ENCODE data around the gene TRERF1.

Gene TRERF1

DNA sequence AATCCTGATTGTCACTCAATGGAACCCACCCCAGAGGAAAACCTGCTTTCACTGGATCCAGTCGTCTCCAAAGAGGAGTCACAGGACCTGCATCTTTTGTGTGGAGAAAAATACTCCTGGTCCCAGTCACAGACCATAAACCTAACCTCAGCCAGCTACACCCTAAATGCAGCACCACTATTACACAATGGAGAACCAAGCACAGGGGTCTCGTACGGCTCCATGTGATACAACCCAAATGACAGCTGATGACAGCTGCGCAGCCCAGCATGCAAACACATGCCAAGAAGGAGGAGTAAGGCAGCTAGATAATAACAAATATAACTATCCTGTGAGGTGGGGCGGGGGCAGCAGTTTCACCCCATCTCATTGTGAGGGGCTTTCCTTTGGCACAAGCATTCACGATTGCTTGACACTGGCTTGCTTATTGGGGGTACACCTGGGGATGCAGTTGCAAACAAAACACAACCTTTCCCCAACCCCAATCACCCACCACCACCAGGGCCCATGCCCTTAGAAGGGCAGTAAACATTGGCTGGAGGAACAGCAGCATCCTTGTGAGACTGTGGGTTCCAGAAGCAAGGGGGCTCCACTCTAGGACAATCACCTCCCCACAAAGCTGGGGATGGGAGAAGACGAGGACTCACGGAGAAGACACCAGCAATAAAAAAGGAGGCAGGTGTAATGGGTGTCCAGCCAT, 51.5 kb downstream of the TRERF1 start:
- no peak for DNase-seq (ENCODE audit: low read depth)
- H3K4me3 ChIP-seq (ENCODE audit: low read depth, low read length): no peak overlapping the region

DNA sequence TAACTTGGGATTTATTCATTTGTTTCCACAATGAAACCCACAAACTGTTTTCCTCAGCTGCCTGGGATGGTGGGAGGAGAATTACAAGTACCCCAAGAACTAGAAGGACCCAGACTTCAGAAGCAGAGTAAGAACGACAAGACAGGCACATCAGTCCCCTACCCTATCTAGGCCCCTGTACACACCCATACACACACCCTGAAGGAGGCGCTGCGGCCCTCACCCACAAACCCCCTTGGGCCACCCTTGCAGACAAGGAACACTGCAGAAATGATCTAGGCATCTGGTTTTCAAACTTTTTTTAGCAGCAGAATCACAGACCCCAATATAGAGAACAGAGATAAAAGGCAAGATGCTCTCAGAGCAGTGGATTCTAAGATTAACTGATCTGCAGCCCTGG, 55.0 kb downstream of the TRERF1 start:
- DNase-seq (ENCODE audit: low read depth): no peak
- TF ChIP-seq CTCF (IDR thresholded peaks at IDR 0.05; ENCODE audit: control insufficient read depth, extremely low read depth, insufficient read depth): no peak
- H3K4me3 ChIP-seq (ENCODE audit: low read depth, low read length): no peak overlapping the region

More for the DNA sequence above, 51.5 kb downstream of the TRERF1 start:
- no peak for TF ChIP-seq CTCF (IDR thresholded peaks at IDR 0.05; ENCODE audit: control insufficient read depth, extremely low read depth, insufficient read depth)

DNA sequence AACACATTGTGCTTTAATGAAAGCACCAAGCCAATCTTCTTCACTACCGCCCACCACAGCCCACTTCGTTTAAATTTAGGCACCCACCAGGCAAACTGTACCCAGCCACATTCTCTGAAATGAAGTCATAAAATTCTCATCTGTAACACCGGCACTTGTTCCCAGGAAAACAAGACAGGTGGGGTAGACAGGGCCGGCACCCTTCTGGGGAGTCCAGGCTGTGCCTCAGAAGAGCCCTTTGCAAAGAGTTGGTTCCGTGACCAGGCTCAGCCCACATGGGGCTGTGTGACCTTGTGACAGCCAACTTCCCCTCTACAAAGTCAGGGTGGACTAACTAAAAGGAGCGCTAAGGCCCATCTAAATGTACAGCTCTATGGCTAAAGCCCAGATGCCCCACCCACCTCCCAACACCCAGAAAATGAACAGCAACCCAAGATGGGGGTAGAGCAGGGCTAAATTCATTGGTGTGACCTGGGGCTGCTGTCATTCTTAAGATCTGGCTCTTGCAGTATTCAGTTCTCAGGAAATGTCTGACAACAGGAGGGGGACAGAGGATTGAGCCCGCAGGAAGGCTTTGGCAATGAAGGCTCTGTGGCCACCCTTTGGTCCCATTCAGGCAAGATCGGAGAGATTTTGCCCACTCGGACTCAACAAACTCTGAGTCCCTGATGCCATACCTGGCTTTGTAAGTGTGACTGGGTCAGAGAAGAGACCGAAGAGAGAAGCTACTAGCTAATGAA, 56.7 kb downstream of the TRERF1 start:
- no peak overlapping the region for H3K4me3 ChIP-seq (ENCODE audit: low read depth, low read length)
- DNase-seq (ENCODE audit: low read depth): no peak
- no peak for TF ChIP-seq CTCF (IDR thresholded peaks at IDR 0.05; ENCODE audit: control insufficient read depth, extremely low read depth, insufficient read depth)

DNA sequence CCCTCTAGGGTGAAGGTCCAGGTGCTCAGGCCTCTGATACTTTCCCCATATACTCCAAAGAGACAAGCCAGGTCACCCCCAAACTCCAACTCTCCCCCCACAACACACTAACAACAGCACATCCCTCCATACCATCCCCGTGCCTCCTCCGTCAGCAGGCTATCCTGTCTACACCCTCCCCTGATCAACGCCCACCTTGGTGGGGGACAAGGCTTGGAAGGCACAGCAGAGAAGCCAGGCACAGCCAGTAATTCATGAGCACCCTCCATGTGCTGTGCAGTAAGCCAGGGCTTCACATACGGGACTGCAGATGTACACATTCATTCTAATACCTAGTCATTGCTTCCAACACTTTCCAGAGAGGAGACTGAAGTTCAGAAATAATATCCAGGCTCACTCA, 57.6 kb downstream of the TRERF1 start:
- no peak for DNase-seq (ENCODE audit: low read depth)
- no peak overlapping the region for H3K4me3 ChIP-seq (ENCODE audit: low read depth, low read length)
- no peak for TF ChIP-seq CTCF (IDR thresholded peaks at IDR 0.05; ENCODE audit: control insufficient read depth, extremely low read depth, insufficient read depth)

DNA sequence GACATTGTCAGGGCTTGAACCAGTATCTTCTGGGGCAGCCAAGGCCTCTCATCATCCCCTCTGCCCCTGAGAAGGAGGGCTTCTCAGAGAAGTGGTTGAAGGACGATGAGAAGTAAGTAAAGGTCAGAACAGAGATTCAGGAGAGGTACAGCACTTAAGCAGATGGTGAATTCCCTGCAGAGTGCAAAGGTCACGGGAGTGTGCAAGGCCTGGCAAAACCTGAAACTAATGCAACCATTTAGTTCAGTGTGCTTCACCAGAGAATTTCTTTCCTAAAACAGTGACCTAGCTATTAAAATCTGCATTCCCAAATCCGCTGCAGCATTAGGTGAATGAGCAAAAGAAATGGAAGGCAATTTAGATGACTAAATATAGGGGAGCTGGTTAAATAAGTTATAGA, 58.4 kb downstream of the TRERF1 start:
- no peak for TF ChIP-seq CTCF (IDR thresholded peaks at IDR 0.05; ENCODE audit: control insufficient read depth, extremely low read depth, insufficient read depth)
- H3K4me3 ChIP-seq (ENCODE audit: low read depth, low read length): no peak overlapping the region
- DNase-seq (ENCODE audit: low read depth): no peak

DNA sequence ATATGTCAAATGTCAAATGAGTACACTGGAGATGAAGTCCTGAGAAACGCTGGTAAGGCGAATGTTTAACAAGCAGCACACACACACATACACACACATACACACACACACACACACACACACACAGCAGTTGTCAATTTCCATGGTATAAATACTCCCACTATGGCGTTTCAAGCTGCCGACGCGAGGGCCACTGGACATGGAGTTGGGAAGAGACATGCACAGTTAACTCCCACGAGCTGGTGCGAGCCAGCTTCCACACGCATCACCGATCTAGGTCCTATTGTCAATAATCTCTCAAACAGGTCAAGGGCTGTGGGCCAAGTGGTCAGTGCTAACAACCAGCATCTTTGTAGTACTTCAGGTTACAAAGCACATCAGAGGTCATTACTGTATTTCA, 58.9 kb downstream of the TRERF1 start:
- DNase-seq (ENCODE audit: low read depth): no peak
- no peak overlapping the region for H3K4me3 ChIP-seq (ENCODE audit: low read depth, low read length)
- no peak for TF ChIP-seq CTCF (IDR thresholded peaks at IDR 0.05; ENCODE audit: control insufficient read depth, extremely low read depth, insufficient read depth)
